ENCODE measurements around the gene GCK.

Gene GCK

DNA sequence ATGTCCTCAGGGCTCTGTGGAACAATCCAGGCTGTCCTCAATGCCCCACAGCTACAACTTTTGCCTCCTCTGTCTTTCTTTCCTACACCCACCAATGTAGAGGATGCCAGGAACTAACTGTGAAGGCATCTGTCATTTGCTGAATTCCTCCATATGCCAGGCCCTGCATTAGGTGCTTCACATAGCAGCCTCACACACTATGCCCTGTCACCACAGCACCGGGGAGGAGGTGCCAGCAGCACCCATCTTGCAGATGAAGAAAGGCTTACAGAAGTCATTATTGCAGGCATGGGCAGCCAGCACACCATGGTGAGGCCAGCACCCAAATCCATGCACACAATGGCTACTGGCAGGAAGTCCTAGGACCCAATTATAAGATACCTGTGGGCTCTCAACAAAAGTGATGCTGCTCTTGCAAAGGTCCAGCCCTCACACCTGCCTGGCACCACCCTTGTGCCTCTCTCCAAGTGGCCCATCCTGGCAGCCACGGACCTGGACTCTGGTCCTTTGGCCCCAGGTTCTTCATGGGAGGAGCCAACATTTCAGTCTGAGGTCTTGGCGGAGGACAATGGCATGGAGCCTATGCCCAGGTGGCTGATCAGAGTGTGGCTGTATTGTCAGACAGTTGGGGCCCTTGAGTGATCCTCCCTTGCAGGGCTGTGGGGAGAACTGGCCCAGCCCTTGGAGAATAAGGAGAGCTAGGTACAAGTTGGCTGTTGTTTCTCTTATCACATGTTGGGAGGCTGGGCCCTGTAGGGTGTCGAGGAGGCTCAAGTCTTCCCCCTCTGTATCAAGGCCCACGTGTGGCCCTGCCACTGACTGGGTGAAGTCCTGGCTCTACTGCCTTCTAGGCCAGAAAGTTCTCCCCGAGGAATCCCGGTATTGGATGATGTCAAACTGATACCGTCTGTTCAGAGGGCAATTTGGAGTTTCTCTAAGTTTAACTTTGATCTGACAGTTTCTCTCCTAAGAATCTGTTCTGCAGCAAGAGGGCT, 33.8 kb downstream of the GCK start:
- H3K9me3 Mint-ChIP-seq: no peaks in the 10 kb centered on the region
- peaks cover 12% of the 10 kb centered on the region for H3K27me3 Mint-ChIP-seq
- CTCF ChIA-PET: interaction anchor here (1.2 kb wide), 1 partner anchor 14 kb away, joined by 3 read pairs; no protein-coding TSS in a partner anchor
- H3K36me3 Mint-ChIP-seq: no peaks in the 10 kb centered on the region
- no peaks in the 10 kb centered on the region for H3K4me1 Mint-ChIP-seq
- peak; percentile 15 for DNase-seq
- no peak overlapping the region for H3K4me3 Mint-ChIP-seq
- H3K27ac Mint-ChIP-seq: no peak overlapping the region

DNA sequence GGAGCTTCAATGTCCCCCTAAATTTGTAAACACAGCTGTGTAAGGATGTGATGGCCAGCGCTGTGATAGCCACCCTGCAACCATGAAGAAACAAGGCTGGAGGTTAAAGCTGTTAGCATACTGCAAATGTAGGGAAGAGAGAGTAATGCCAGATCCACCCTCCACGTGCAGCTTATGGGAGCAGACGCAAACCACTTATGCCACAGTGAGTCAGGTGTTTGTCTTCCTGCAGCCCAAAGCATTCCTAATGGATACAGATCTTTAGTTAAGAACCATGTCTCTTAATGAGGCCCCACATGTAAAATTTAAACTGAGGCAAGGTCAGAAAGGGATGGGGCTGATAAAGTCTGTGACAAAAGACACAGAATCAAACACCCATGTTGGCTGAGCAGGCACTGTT, 34.5 kb downstream of the GCK start:
- Mint-ChIP-seq H3K4me1 (no peaks in the 10 kb centered on the region), H3K4me3 (no peak overlapping the region), H3K9me3 (no peaks in the 10 kb centered on the region), H3K36me3 (no peaks in the 10 kb centered on the region), H3K27me3 (peaks cover 9% of the 10 kb centered on the region), H3K27ac (no peak overlapping the region)
- CTCF ChIA-PET: interaction anchor here (1.2 kb wide), 1 partner anchor 13 kb away, joined by 3 read pairs; no protein-coding TSS in a partner anchor
- DNase-seq: no peak

DNA sequence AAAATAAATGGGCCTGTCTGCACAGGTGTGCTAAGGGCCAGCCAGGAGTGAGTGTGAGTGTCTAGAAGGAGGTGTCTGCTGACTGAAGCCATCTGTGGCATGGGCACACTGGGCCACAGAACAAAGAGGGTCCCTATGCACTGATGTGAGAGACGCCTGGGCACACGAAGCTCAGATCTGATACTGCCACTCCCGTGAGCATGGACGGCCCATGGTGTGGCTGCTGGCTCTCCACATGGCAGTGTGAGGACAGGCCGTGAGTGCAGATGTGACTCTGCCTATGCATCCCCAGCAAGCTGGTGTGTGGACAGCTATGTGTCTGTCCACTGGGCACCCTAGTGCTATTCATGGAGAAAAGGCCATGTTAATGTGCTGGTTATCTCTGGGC, 35.3 kb downstream of the GCK start:
- Mint-ChIP-seq H3K9me3 (no peaks in the 10 kb centered on the region), H3K36me3 (no peaks in the 10 kb centered on the region), H3K4me3 (no peak overlapping the region), H3K27me3 (peaks cover 8% of the 10 kb centered on the region), H3K27ac (no peak overlapping the region), H3K4me1 (no peaks in the 10 kb centered on the region)
- CTCF ChIA-PET: interaction anchor here (1.2 kb wide), 1 partner anchor 12 kb away, joined by 3 read pairs; no protein-coding TSS in a partner anchor
- no peak for DNase-seq

DNA sequence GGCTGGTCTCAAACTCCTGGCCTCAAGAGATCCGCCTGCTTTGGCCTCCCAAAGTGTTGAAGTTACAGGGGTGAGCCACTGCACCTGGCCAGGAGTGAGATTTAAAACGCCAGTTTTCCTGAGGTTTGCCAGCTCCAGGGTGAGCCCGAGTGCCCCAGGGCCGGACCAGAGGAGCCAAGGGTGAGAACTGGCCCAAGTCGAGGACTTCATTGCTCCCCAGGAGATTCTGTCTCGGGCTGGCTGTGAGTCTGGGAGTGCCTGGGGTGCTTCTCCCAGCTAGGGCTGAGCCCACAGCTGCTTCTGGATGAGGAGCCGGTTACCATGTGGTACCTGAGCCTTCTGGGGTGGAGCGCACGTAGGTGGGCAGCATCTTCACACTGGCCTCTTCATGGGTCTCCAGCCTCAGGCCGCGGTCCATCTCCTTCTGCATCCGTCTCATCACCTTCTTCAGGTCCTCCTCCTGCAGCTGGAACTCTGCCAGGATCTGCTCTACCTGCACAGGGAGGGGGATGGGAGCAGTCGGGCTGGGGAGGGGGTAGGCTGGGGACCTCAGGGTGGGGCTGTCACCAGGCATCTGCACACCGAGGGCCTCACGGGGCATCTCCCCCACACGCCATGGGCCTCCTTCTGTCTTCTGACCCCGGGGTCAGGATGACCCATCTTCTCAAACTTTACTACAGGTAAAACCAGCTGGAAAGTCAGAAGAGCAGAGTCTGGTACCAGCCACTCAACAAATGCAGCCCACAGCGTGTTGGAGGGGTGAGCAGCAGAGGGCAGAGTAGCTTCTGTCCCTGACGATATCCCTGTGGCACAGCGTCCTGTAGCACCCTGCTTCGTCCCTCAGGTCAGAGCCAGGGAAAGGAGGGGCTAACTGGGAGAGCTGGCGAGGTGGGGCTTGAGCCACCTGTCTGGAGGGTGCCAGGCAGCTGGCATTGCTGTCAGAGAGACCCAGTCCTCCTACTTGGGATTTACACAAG, 36.0 kb downstream of the GCK start:
- H3K27me3 Mint-ChIP-seq: peaks cover 11% of the 10 kb centered on the region
- CTCF ChIA-PET: no interaction called here
- H3K36me3 Mint-ChIP-seq: no peaks in the 10 kb centered on the region
- H3K4me3 Mint-ChIP-seq: no peak overlapping the region
- no peaks in the 10 kb centered on the region for H3K9me3 Mint-ChIP-seq
- H3K4me1 Mint-ChIP-seq: no peaks in the 10 kb centered on the region
- no peak for DNase-seq
- H3K27ac Mint-ChIP-seq: no peak overlapping the region

DNA sequence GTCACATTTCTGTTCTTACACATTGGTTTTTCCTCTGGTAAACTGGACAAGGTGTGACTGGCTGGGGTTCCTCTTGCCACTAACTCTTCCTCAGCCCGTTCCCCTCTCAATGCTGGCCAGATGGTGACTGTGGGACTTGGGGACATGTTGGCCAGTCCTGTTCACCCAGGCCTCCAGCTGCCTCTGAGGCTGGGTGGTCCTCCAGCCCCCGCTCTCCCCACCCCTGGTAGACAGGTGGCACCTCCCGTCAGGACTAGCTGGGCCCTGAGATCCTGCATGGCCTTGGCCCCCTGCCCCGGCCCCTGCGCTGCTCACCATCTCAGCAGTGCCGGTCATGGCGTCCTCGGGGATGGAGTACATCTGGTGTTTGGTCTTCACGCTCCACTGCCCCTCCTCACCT, 37.3 kb downstream of the GCK start:
- CTCF ChIA-PET: no interaction called here
- Mint-ChIP-seq H3K36me3 (no peaks in the 10 kb centered on the region), H3K9me3 (no peaks in the 10 kb centered on the region), H3K4me3 (no peak overlapping the region), H3K27me3 (peaks cover 23% of the 10 kb centered on the region), H3K4me1 (no peaks in the 10 kb centered on the region), H3K27ac (no peak overlapping the region)
- peak; percentile 8 for DNase-seq

DNA sequence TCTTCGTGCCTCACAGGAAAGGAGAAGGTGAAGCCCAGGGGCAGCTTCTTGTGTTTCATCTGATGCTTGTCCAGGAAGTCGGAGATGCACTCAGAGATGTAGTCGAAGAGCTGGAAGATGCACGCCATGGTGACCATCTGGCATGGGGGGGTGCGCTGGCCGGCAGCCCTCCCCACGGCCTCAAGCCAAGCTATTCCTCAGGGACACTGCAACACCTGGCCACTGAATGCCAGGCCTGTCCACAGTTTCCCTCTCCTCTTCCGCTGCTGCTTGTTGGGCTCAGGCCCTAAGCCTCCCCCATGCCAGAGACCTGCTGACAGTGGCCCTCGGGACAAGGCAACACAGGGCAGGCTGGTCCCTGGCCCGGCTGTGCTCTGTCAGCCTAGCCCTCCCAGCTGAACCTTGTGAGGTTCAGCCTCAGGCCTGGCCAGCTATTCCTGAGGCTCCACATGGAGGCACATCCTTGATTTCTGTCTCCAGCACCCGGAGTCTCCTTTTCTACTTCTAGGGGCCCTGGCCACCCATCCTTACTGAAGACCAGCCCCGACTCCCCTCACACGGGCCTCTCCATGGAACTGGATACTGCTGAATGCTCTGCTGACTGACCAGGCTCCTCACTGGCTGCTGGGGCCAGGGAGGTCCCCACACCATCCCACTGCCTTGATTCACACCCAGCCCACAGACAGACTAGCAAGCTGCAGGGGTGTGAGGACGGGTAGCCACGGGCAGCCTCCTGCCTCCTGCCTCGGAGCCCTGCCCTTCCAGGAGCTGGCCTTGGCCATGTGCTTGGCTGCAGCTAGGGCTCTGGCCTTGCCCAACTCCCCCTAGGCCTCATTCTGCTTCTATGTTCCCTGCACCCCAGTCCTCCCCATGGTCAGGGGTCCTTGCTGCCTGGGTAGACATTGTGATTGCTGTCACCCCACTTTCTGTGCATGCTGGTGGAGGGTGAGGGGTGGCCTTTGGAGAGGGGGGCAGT, 38.0 kb downstream of the GCK start:
- Mint-ChIP-seq H3K4me1 (peaks cover 5% of the 10 kb centered on the region), H3K36me3 (no peaks in the 10 kb centered on the region), H3K27me3 (peaks cover 29% of the 10 kb centered on the region), H3K4me3 (no peak overlapping the region), H3K27ac (no peak overlapping the region), H3K9me3 (no peaks in the 10 kb centered on the region)
- CTCF ChIA-PET: no interaction called here
- DNase-seq: peak; percentile 14

DNA sequence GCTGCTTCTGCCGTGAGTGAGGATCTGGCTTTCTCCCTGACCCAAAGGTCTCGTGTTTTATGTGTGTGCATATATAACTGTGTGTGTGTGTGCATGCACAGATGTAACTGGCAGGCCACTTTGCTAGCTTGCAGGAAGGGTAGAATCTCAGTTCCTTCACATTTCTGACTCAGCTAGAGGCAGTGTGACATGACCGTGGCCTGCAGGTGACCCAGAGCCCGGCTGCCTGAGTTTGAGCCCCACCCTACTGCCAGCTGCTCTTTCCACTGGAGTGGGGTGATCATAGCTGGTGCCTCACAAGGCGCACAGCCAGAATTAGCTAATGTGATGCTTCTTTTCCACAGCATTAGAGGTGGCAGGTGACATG, 38.8 kb downstream of the GCK start:
- peaks cover 11% of the 10 kb centered on the region for H3K4me1 Mint-ChIP-seq
- no peak overlapping the region for H3K4me3 Mint-ChIP-seq
- no peak overlapping the region for H3K27ac Mint-ChIP-seq
- peaks cover 36% of the 10 kb centered on the region for H3K27me3 Mint-ChIP-seq
- CTCF ChIA-PET: no interaction called here
- no peaks in the 10 kb centered on the region for H3K36me3 Mint-ChIP-seq
- H3K9me3 Mint-ChIP-seq: no peaks in the 10 kb centered on the region
- DNase-seq: peak; percentile 14

DNA sequence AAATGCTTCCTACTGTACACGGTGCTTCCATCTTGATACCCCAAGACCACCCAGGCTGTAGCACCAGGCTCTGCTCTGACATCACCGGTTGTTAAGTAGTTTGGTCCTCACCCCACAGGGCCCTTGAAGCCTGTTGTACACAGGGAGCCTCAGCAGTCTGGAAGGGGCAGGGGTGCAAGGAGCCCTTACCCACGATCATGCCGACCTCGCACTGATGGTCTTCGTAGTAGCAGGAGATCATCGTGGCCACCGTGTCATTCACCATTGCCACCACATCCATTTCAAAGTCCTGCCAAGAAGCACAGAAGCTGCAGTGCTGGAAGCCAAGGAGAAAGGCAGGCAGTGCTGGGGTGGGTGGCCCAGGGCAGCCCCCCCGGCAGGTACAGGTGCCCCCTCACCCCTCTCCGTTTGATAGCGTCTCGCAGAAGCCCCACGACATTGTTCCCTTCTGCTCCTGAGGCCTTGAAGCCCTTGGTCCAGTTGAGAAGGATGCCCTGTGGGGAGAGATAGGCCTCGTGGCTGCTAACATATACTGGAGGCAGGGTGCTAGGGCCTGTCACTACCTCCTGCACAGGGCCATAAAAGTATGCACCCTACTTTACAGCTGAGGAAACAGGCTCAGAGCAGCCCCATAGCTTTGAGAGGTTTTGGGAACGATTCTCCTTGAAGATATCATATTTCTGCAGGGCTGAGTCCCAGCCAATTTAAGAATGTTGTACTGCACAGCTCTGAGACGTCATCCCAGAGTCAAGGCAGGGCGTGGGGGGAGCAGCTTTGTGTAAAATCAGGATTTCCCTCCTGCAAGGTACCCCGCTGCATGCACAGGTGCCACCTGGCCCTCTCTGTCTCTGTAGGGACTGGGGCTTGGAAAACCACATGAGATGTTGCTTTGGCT, 39.4 kb downstream of the GCK start:
- CTCF ChIA-PET: no interaction called here
- no peaks in the 10 kb centered on the region for H3K9me3 Mint-ChIP-seq
- no peak overlapping the region for H3K27ac Mint-ChIP-seq
- H3K27me3 Mint-ChIP-seq: peaks cover 38% of the 10 kb centered on the region
- H3K4me3 Mint-ChIP-seq: no peak overlapping the region
- H3K36me3 Mint-ChIP-seq: no peaks in the 10 kb centered on the region
- peaks cover 16% of the 10 kb centered on the region for H3K4me1 Mint-ChIP-seq
- peak; percentile 5 for DNase-seq

DNA sequence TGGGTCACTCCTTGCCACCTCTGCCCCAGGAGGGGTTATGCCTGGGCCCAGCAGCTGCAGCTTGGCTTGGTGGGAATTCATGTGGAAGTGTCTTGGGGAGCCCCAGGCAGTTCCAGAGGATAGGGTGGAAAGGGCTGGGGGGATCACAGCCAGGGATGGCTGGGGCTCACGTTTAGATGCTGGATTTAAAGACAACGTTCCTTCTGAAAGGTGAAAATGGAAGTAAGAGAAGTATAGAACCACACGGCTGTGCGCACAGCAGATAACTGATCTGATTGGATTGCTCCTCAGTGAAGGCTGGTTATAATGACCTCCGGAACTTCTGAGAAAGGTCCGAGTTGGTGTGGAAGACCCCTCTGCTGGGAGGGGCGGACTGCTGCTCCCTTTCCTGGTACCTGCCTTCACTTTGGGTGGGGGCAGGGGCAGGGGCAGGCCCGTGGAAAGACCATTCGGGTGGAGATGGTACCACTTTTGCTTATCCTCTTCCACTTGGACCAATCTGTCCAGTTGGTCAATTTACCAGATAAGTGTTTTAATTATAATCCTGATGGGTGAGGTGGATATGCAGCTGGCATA, 40.2 kb downstream of the GCK start:
- CTCF ChIA-PET: no interaction called here
- Mint-ChIP-seq H3K27me3 (peaks cover 45% of the 10 kb centered on the region), H3K9me3 (no peaks in the 10 kb centered on the region), H3K4me1 (peaks cover 16% of the 10 kb centered on the region), H3K36me3 (no peaks in the 10 kb centered on the region), H3K27ac (no peak overlapping the region), H3K4me3 (no peak overlapping the region)
- peak; percentile 9 for DNase-seq

DNA sequence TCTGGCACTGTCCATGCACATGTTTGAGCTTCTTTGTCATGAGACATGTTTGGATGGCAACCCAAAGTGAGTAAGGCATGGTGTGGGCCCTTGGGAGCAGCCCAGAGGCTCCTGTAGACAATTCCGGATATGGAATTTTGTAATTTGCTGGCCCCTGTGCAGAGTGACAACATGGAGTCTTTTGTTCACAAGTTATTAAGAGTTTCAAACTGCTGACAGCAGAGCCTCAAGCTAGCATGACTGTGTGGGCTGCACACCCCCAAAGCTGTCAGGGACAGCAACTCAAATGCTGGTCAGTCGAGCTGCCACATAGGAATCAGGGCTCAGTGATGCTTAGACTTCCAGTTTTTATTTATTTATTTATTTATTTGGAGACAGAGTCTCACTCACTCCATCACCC, 41.1 kb downstream of the GCK start:
- no peaks in the 10 kb centered on the region for H3K9me3 Mint-ChIP-seq
- no peak overlapping the region for H3K27ac Mint-ChIP-seq
- peaks cover 16% of the 10 kb centered on the region for H3K4me1 Mint-ChIP-seq
- H3K36me3 Mint-ChIP-seq: no peaks in the 10 kb centered on the region
- CTCF ChIA-PET: no interaction called here
- peaks cover 48% of the 10 kb centered on the region for H3K27me3 Mint-ChIP-seq
- no peak overlapping the region for H3K4me3 Mint-ChIP-seq
- no peak for DNase-seq

DNA sequence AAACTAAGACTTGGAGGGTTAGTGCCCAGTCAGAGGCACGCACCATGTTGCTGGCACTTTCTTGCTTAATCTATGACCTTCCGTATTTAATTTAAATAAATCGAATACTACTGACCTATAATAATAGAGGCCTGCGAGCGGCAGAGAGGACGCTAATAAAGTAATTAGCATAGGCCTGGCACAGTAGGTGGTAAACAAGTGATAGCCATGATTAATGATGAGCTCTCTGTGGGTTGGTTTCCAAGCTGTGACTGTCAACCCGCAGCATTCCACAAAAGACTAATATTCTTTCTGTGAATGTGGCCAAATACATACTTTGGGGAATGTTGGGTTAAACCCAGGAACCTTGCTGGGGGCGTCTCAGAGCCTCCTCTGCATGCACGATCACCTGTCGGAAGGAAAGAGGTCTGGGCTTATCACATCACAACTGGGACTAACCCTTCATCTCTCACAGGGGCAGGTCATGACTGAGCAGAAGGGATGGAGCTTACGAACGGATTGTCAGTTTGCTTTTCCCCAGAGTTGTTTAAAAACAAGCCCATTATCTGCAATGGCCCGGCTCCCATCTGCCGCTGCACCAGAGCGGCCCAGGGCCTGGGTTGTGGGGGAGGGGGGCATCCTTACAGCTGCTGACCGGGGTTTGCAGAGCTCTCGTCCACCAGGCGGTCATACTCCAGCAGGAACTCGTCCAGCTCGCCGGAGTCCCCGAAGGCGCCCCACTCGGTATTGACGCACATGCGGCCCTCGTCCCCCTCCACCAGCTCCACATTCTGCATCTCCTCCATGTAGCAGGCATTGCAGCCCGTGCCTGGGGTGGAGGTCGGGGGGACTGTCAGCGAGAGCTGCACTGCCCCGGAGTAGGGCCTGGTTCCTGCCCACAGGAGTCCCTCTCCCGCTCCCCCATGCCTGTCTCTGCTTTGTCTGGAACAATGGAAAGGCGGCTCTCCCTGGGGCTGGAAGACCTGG, 41.9 kb downstream of the GCK start:
- DNase-seq: peak; percentile 14
- Mint-ChIP-seq H3K4me1 (peaks cover 16% of the 10 kb centered on the region), H3K36me3 (no peaks in the 10 kb centered on the region), H3K27ac (no peak overlapping the region), H3K27me3 (peaks cover 50% of the 10 kb centered on the region), H3K9me3 (no peaks in the 10 kb centered on the region), H3K4me3 (no peak overlapping the region)
- CTCF ChIA-PET: no interaction called here

Data from activated naive CD4-positive, alpha-beta T cell treated with anti-CD3 and anti-CD28 coated beads, Interleukin-2, amount 10 ng/mL, durations not matched to agents 7 days and 5 days (primary cell).